ENCODE data around the gene RALGDS. TPM values are rescaled to one million over a fixed set of nuclear protein-coding genes. Genes with fewer than 3 reads are reported as not detected.

The RALGDS gene
- total RNA-seq, 1 donor: 13.8 TPM

GRCh38 chr9:133151601-133152525, 30.8 kb upstream of the RALGDS start:
- peak; percentile 24 for DNase-seq (ENCODE audit: low read depth)
- no peak for TF ChIP-seq CTCF (IDR thresholded peaks at IDR 0.05; ENCODE audit: insufficient read depth, low read depth, low read length)
- H3K4me3 ChIP-seq (ENCODE audit: low read depth, low read length): no peak overlapping the region

GRCh38 chr9:133151041-133151440, 30.0 kb upstream of the RALGDS start:
- H3K4me3 ChIP-seq (ENCODE audit: low read depth, low read length): no peak overlapping the region
- TF ChIP-seq CTCF (IDR thresholded peaks at IDR 0.05; ENCODE audit: insufficient read depth, low read depth, low read length): no peak
- DNase-seq (ENCODE audit: low read depth): no peak

- peak; percentile 14 for TF ChIP-seq CTCF (IDR thresholded peaks at IDR 0.05; ENCODE audit: insufficient read depth, low read depth, low read length)
- peak overlapping the region; percentile 74 for H3K4me3 ChIP-seq (ENCODE audit: low read depth, low read length)
- DNase-seq (ENCODE audit: low read depth): peak; percentile 85
Observed at GRCh38 chr9:133149130-133150015, 28.3 kb upstream of the RALGDS start.

- H3K4me3 ChIP-seq (ENCODE audit: low read depth, low read length): peak overlapping the region; percentile 74
- no peak for DNase-seq (ENCODE audit: low read depth)
- TF ChIP-seq CTCF (IDR thresholded peaks at IDR 0.05; ENCODE audit: insufficient read depth, low read depth, low read length): no peak
Observed at GRCh38 chr9:133148199-133149129, 27.4 kb upstream of the RALGDS start.

- peak; percentile 97 for TF ChIP-seq CTCF (IDR thresholded peaks at IDR 0.05; ENCODE audit: insufficient read depth, low read depth, low read length)
- DNase-seq (ENCODE audit: low read depth): peak; percentile 58
- H3K4me3 ChIP-seq (ENCODE audit: low read depth, low read length): peak overlapping the region; percentile 74
Observed at GRCh38 chr9:133147412-133148198, 26.6 kb upstream of the RALGDS start.
